H9 (cell line): ENCODE measurements around the gene SDK2. TPM values are rescaled to one million over a fixed set of nuclear protein-coding genes. Genes with fewer than 3 reads are reported as not detected.

Source experiments
- DNase-seq: peaks from one replicate; pipeline ENCODE4 v3.0.0-alpha.2; 2017
- H2AFZ ChIP-seq: one replicate; pipeline ENCODE4 v1.6.1; 2013; ENCODE audit warnings: mild to moderate bottlenecking, low read length, control low read depth, moderate library complexity
- H2AK5ac ChIP-seq: 2 replicates; pipeline ENCODE4 v1.6.1; 2013; ENCODE audit warnings: low read length, control low read depth, mixed read lengths; ENCODE audit not compliant: insufficient read length
- H2BK120ac ChIP-seq: one replicate; pipeline ENCODE4 v1.6.1; 2013; ENCODE audit warnings: low read depth, mild to moderate bottlenecking, low read length, control low read depth, inconsistent platforms; ENCODE audit not compliant: poor library complexity, severe bottlenecking
- H2BK12ac ChIP-seq: 2 replicates; pipeline ENCODE4 v1.6.1; 2013; ENCODE audit warnings: low read length, control low read depth, mixed read lengths, low read depth; ENCODE audit not compliant: insufficient read length
- H2BK15ac ChIP-seq: 2 replicates; pipeline ENCODE4 v1.6.1; 2013; ENCODE audit warnings: low read depth, low read length, control low read depth
- H2BK20ac ChIP-seq: one replicate; pipeline ENCODE4 v1.6.1; 2013; ENCODE audit warnings: low read depth, mild to moderate bottlenecking, low read length, control low read depth, inconsistent platforms; ENCODE audit not compliant: poor library complexity, severe bottlenecking
- H2BK5ac ChIP-seq: 2 replicates; pipeline ENCODE4 v1.6.1; 2013; ENCODE audit warnings: low read length, control low read depth, mixed read lengths; ENCODE audit not compliant: insufficient read length
- H3K14ac ChIP-seq: 2 replicates; pipeline ENCODE4 v1.6.1; 2013; ENCODE audit warnings: low read length, control low read depth; ENCODE audit not compliant: insufficient read depth
- H3K18ac ChIP-seq: 2 replicates; pipeline ENCODE4 v1.6.1; 2013; ENCODE audit warnings: low read depth, mild to moderate bottlenecking, mixed read lengths, low read length, control low read depth; ENCODE audit not compliant: insufficient read length
- H3K23ac ChIP-seq: 2 replicates; pipeline ENCODE4 v1.6.1; 2013; ENCODE audit warnings: low read length, control low read depth, mixed read lengths, low read depth; ENCODE audit not compliant: insufficient read length
- H3K23me2 ChIP-seq: 2 replicates; pipeline ENCODE4 v1.6.1; 2013; ENCODE audit warnings: low read depth, mild to moderate bottlenecking, mixed read lengths, low read length, control low read depth; ENCODE audit not compliant: insufficient read length, poor library complexity, severe bottlenecking
- H3K27ac ChIP-seq: 2 replicates; pipeline ENCODE4 v1.5.1; 2013; ENCODE audit warnings: low read length, control low read depth, mixed read lengths, low read depth; ENCODE audit not compliant: insufficient read length
- H3K27me3 ChIP-seq: 2 replicates; pipeline ENCODE4 v1.6.1; 2013; ENCODE audit warnings: low read length, control low read depth, inconsistent platforms; ENCODE audit not compliant: insufficient read depth
- H3K4ac ChIP-seq: 2 replicates; pipeline ENCODE4 v1.6.1; 2013; ENCODE audit warnings: low read depth, mild to moderate bottlenecking, control low read depth, inconsistent platforms, low read length, moderate library complexity
- H3K4me1 ChIP-seq: 2 replicates; pipeline ENCODE4 v1.6.1; 2013; ENCODE audit warnings: low read length, control low read depth, inconsistent platforms; ENCODE audit not compliant: insufficient read depth
- H3K4me2 ChIP-seq: 2 replicates; pipeline ENCODE4 v1.6.1; 2013; ENCODE audit warnings: low read length, control low read depth, mixed read lengths; ENCODE audit not compliant: insufficient read length, insufficient read depth
- H3K56ac ChIP-seq: 2 replicates; pipeline ENCODE4 v1.6.1; 2013; ENCODE audit warnings: low read depth, mild to moderate bottlenecking, mixed read lengths, low read length, control low read depth; ENCODE audit not compliant: insufficient read length
- H3K79me1 ChIP-seq: 2 replicates; pipeline ENCODE4 v1.6.1; 2013; ENCODE audit warnings: low read depth, mild to moderate bottlenecking, moderate library complexity, low read length, control low read depth, inconsistent platforms; ENCODE audit not compliant: insufficient read depth, poor library complexity, severe bottlenecking
- H3K79me2 ChIP-seq: 2 replicates; pipeline ENCODE4 v1.6.1; 2013; ENCODE audit warnings: low read length, control low read depth, inconsistent platforms; ENCODE audit not compliant: insufficient read depth
- H3K9ac ChIP-seq: 2 replicates; pipeline ENCODE4 v1.6.1; 2013; ENCODE audit warnings: low read length, control low read depth, mixed read lengths; ENCODE audit not compliant: insufficient read length; ENCODE audit errors: extremely low read depth
- H3K9me3 ChIP-seq: one replicate; pipeline ENCODE4 v1.6.1; 2013; ENCODE audit warnings: low read depth, low read length, inconsistent platforms; ENCODE audit not compliant: control insufficient read depth
- H3T11ph ChIP-seq: one replicate; pipeline ENCODE4 v1.6.1; 2013; ENCODE audit warnings: mild to moderate bottlenecking, low read length, control low read depth, inconsistent platforms
- H4K20me1 ChIP-seq: one replicate; pipeline ENCODE4 v1.6.1; 2013; ENCODE audit not compliant: control insufficient read depth, insufficient read length, insufficient read depth
- H4K5ac ChIP-seq: 2 replicates; pipeline ENCODE4 v1.6.1; 2013; ENCODE audit warnings: low read depth, mild to moderate bottlenecking, mixed read lengths, low read length, control low read depth; ENCODE audit not compliant: insufficient read length
- H4K8ac ChIP-seq: replicated peaks from 2 replicates; pipeline ENCODE4 v1.6.1; 2013; ENCODE audit warnings: low read length, control low read depth, mixed read lengths, low read depth; ENCODE audit not compliant: insufficient read length
- H4K91ac ChIP-seq: 2 replicates; pipeline ENCODE4 v1.6.1; 2013; ENCODE audit warnings: low read depth, mild to moderate bottlenecking, moderate library complexity, mixed read lengths, low read length, control low read depth; ENCODE audit not compliant: insufficient read length
- H3K27ac Mint-ChIP-seq, 3 experiments: 2 replicates in 2 of 3; 3 replicates in 1 of 3; pipeline ENCODE4 v1.8.0; 2020 to 2021; ENCODE audit warnings: mixed read lengths in 3 of 3, mild to moderate bottlenecking in 1 of 3, moderate library complexity in 1 of 3
- H3K27me3 Mint-ChIP-seq: 2 replicates; pipeline ENCODE4 v1.8.0; 2021; ENCODE audit warnings: low read depth, mild to moderate bottlenecking, moderate library complexity, mixed read lengths
- H3K36me3 Mint-ChIP-seq, 3 experiments: 2 replicates in 2 of 3; 3 replicates in 1 of 3; pipeline ENCODE4 v1.8.0; 2020 to 2021; ENCODE audit warnings: low read depth in 3 of 3, mixed read lengths in 3 of 3; ENCODE audit not compliant: insufficient read depth in 1 of 3
- H3K4me1 Mint-ChIP-seq, 2 experiments: 2 replicates each; pipeline ENCODE4 v1.8.0; 2020; ENCODE audit warnings: mixed read lengths in 2 of 2
- H3K4me3 Mint-ChIP-seq, 2 experiments: 2 replicates in 1 of 2; 3 replicates in 1 of 2; pipeline ENCODE4 v1.8.0; 2020 to 2021; ENCODE audit warnings: mild to moderate bottlenecking in 2 of 2, mixed read lengths in 2 of 2, moderate library complexity in 1 of 2
- H3K9me3 Mint-ChIP-seq, 2 experiments: 2 replicates in 1 of 2; 3 replicates in 1 of 2; pipeline ENCODE4 v1.8.0; 2020; ENCODE audit warnings: mild to moderate bottlenecking in 2 of 2, mixed read lengths in 2 of 2, moderate library complexity in 1 of 2
- CTCF ChIP-seq: fragments of 200-600 bp; sonication (generic); conservative IDR thresholded peaks from 3 replicates; pipeline ENCODE4 v1.8.0; 2021; ENCODE audit warnings: antibody characterized with exemption, mild to moderate bottlenecking
- WGBS: extraction: QIAGEN DNeasy Blood & Tissue Kit; methylation state at CpG from one replicate; pipeline ENCODE4 v1.1.7; 2013; ENCODE audit warnings: missing lambda C conversion rate, low lambda C conversion rate, mixed read lengths; ENCODE audit not compliant: insufficient read length; ENCODE audit errors: extremely low coverage; 5-methylcytosine and 5-hydroxymethylcytosine counted together
- total RNA-seq: library from RNA; stranded (reverse); gene quantifications from 2 replicates; pipeline ENCODE4 v1.2.1, GENCODE V29; 2021

SDK2 gene
- total RNA-seq, 1 experiment from 2014 or later = 9.1 TPM

DNA sequence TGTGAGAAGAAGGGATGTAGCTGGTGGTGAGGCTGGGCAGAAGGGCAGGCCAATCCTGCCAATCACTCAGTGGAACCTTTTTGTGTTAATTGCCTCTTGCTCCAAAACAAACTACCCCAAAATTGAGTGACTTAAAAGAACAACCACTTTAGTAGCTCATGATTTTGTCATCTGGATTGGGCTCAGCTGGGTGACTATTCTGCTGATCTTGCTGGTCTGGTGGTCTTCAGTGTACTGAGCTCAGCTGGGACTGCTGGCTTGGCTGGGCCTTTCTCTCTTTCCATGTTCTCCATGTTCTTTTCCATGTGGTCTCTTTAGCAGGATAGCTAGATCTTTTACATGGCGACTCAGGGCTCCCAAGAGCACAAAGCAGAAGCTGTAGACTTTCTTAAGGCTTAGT is 37.7 kb upstream of the SDK2 start:
- peaks cover 7 to 13% of the 10 kb centered on the region in 2 experiments for H3K9me3 Mint-ChIP-seq
- no peak overlapping the region for H3K27ac Mint-ChIP-seq
- no peak for DNase-seq
- Histone ChIP-seq H3K9ac (no peak overlapping the region), H2AFZ (no peak overlapping the region), H3K4me2 (no peak overlapping the region), H3K56ac (no peak overlapping the region), H3T11ph (no peak overlapping the region), H3K18ac (no peak overlapping the region), H3K4ac (no peak overlapping the region), H3K4me1 (peaks cover 8% of the 10 kb centered on the region), H4K91ac (peak overlapping the region; percentile 87), H2BK12ac (no peak overlapping the region), H3K27ac (no peak overlapping the region), H3K79me2 (no peaks in the 10 kb centered on the region), H3K27me3 (no peaks in the 10 kb centered on the region), H3K79me1 (no peaks in the 10 kb centered on the region), H2BK5ac (no peak overlapping the region), H3K9me3 (no peaks in the 10 kb centered on the region), H4K20me1 (no peaks in the 10 kb centered on the region), H3K23me2 (no peaks in the 10 kb centered on the region), H2BK15ac (no peak overlapping the region), H3K23ac (no peak overlapping the region), H2AK5ac (no peak overlapping the region), H3K14ac (no peak overlapping the region), H2BK20ac (no peak overlapping the region), H4K5ac (no peak overlapping the region), H2BK120ac (no peak overlapping the region), H4K8ac (no peak overlapping the region)
- H3K36me3 Mint-ChIP-seq = peaks cover 9 to 10% (median 9%) of the 10 kb centered on the region in 3 experiments
- H3K4me3 Mint-ChIP-seq = no peak overlapping the region
- peaks cover 39 to 42% of the 10 kb centered on the region in 2 experiments for H3K4me1 Mint-ChIP-seq
- H3K27me3 Mint-ChIP-seq = peaks cover 17% of the 10 kb centered on the region
- WGBS = no CpG with 5 or more reads among the region's 1 CpG
- TF ChIP-seq CTCF = no peak
